Panc1 (cell line): ENCODE results near the gene KLK5. TPM values are rescaled to one million over a fixed set of nuclear protein-coding genes. Genes with fewer than 3 reads are reported as not detected.

Experiments used
- ATAC-seq: fragments of 200-7000 bp; cut with Tn5 transposase; 2 replicates; pipeline ENCODE4 v1.9.1; 2020; ENCODE audit warnings: mild to moderate bottlenecking, moderate library complexity
- BruUV-seq: library from RNA; stranded (reverse); fragments of 400-500 nt; replicated peaks from 2 replicates; lab custom pipeline; 2021; lab: Mats Ljungman, UMichigan
- CTCF ChIA-PET: fragments of 300-600 bp; sonication (Branson Sonifier 250); formaldehyde crosslinking; loops from one replicate; lab custom pipeline; 2022; ENCODE audit warnings: antibody characterized with exemption; lab: Charles Lee
- POLR2A ChIA-PET: fragments of 300-600 bp; sonication (Branson Sonifier 250); formaldehyde crosslinking; loops from one replicate; lab custom pipeline; 2022; ENCODE audit warnings: antibody characterized with exemption; lab: Charles Lee
- DNase-seq: peaks from one replicate; pipeline ENCODE4 v3.0.0-alpha.2; 2010; ENCODE audit warnings: low read depth, low spot score
- H3K27ac ChIP-seq: 2 replicates; pipeline ENCODE4 v1.5.1; 2011; ENCODE audit warnings: mild to moderate bottlenecking, low read length, inconsistent platforms
- H3K27me3 ChIP-seq: fragments of 200-500 bp; sonication (Bioruptor generic); 2 replicates; pipeline ENCODE4 v1.6.0; 2014; ENCODE audit warnings: low read length, inconsistent platforms; ENCODE audit not compliant: control insufficient read depth, insufficient read depth
- H3K36me3 ChIP-seq: fragments of 200-500 bp; sonication (Bioruptor generic); 2 replicates; pipeline ENCODE4 v1.5.1; 2014; ENCODE audit warnings: inconsistent platforms, mild to moderate bottlenecking, low read length, moderate library complexity; ENCODE audit not compliant: control insufficient read depth, insufficient read depth
- H3K4me1 ChIP-seq: 2 replicates; pipeline ENCODE4 v1.5.1; 2011; ENCODE audit warnings: inconsistent platforms, mild to moderate bottlenecking, low read length, moderate library complexity; ENCODE audit not compliant: control insufficient read depth, insufficient read depth
- H3K4me3 ChIP-seq, 2 experiments: 2 replicates each; pipeline ENCODE4 v1.5.1; 2011 to 2012; ENCODE audit warnings: low read depth in 2 of 2, low read length in 2 of 2, mild to moderate bottlenecking in 2 of 2, inconsistent platforms in 1 of 2, moderate library complexity in 1 of 2
- H3K9me3 ChIP-seq: fragments of 200-500 bp; sonication (Bioruptor generic); 2 replicates; pipeline ENCODE4 v1.5.1; 2014; ENCODE audit warnings: low read depth, mild to moderate bottlenecking, inconsistent platforms, low read length, moderate library complexity; ENCODE audit not compliant: control insufficient read depth, insufficient read depth
- POLR2AphosphoS5 ChIP-seq: IDR thresholded peaks from 2 replicates; pipeline ENCODE4 v1.6.1; 2012; ENCODE audit warnings: mild to moderate bottlenecking, low read depth, low read length, moderate library complexity
- REST ChIP-seq, 2 experiments: IDR thresholded peaks; 2 replicates each; pipeline ENCODE4 v1.6.1; 2011 to 2012; ENCODE audit warnings: low read depth in 2 of 2, control low read depth in 1 of 2, low read length in 1 of 2, mild to moderate bottlenecking in 1 of 2, moderate library complexity in 1 of 2; ENCODE audit not compliant: insufficient read depth in 1 of 2
- SIN3A ChIP-seq: IDR thresholded peaks from 2 replicates; pipeline ENCODE4 v1.6.1; 2012; ENCODE audit warnings: low read depth, mild to moderate bottlenecking, low read length, moderate library complexity, borderline replicate concordance; ENCODE audit not compliant: insufficient read depth
- TCF7L2 ChIP-seq: IDR thresholded peaks from 2 replicates; pipeline ENCODE4 v1.6.1; 2011; ENCODE audit warnings: mild to moderate bottlenecking, low read depth, low read length, inconsistent platforms
- in situ Hi-C: cut with HindIII; loops from 2 replicates; pipeline ENCODE4 v1.10.0; 2016; ENCODE audit warnings: low sequenced_read_pairs, low pct_unique_long_range_greater_than_20kb
- intact Hi-C: fragments of 100-400 bp; cut with micrococcal nuclease; formaldehyde crosslinking; loops from one replicate; pipeline ENCODE4 v1.10.0; 2022; ENCODE audit not compliant: unreplicated experiment
- total RNA-seq: library from RNA; stranded (reverse); gene quantifications from one replicate; pipeline ENCODE4 v1.2.1, GENCODE V29; 2021; ENCODE audit not compliant: unreplicated experiment
- TF ChIP-seq, protein P1 (sequence below): fragments of 450-650 bp; IDR thresholded peaks from 2 replicates; pipeline ENCODE4 v1.5.1; 2017; ENCODE audit warnings: mild to moderate bottlenecking

The KLK5 gene
- total RNA-seq, 1 experiment from 2014 or later: not detected

DNA sequence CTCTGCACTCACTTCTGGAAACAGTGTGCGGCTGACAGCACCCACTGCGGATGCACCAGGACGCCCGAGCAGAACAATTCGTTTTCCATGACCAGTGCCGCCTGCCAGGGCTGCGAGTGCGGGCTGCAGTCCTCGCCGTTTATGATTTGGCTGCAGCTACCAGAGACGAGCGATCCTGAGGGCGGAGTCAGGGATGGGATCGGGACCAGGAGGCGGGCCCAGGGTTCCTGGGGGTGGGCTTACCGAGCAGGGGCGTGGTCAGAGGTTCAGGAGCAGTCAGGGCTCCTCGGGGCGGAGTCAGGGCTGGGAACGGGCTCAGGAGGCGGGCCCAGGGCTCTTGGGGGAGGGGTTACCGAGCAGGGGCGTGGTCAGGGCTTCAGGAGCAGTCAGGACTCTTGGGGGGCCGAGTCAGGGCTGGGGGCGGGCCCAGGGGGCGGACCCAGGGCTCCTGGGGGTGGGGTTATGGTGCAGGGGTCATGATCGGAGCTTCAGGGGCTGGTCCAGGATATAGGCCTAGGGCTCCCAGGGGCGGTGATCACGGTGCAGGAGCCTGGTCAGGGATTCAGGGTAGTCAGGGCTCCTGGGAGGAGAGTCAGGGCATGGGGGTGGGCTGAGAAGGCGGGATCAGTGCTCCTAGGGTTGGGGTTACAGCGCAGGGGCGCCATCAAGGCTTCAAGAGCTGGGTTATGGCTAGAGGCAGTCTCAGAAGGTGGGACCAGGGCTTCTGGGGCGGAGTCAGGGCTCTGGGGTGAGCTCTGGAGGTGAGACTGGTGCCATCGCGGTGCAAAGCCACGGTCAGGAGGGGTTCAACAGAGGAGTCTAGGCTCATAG lies 43.4 kb downstream of the KLK5 start:
- no peak overlapping the region for H3K27ac ChIP-seq
- CTCF ChIA-PET: interaction anchor here (1.2 kb wide), 1 partner anchor 12 kb away, joined by 3 read pairs; no protein-coding TSS in a partner anchor

GRCh38 chr19:50908336-50908735 lies 44.5 kb downstream of the KLK5 start:
- H3K27me3 ChIP-seq: peaks cover 4% of the 10 kb centered on the region; the same call in 1 of the 2 replicates
- no peaks in the 10 kb centered on the region for H3K4me1 ChIP-seq
- H3K9me3 ChIP-seq: no peaks in the 10 kb centered on the region
- BruUV-seq: no TSS peak
- intact Hi-C loops (no loop called here), in situ Hi-C loops (no loop called here)
- no peak overlapping the region for H3K27ac ChIP-seq
- H3K4me3 ChIP-seq: no peak overlapping the region
- no peak for DNase-seq
- ChIA-PET POLR2A (no interaction called here), CTCF (interaction anchor here (1.2 kb wide), 1 partner anchor 14 kb away, joined by 3 read pairs; no protein-coding TSS in a partner anchor)
- TF ChIP-seq TCF7L2 (no peak), REST (IDR thresholded peaks at IDR 0.05; ENCODE audit: insufficient read depth in 1 of 2, low read depth in 2 of 2, low read length in 1 of 2) (no peak), SIN3A (no peak), POLR2AphosphoS5 (no peak)
- TF ChIP-seq, protein P1, sequence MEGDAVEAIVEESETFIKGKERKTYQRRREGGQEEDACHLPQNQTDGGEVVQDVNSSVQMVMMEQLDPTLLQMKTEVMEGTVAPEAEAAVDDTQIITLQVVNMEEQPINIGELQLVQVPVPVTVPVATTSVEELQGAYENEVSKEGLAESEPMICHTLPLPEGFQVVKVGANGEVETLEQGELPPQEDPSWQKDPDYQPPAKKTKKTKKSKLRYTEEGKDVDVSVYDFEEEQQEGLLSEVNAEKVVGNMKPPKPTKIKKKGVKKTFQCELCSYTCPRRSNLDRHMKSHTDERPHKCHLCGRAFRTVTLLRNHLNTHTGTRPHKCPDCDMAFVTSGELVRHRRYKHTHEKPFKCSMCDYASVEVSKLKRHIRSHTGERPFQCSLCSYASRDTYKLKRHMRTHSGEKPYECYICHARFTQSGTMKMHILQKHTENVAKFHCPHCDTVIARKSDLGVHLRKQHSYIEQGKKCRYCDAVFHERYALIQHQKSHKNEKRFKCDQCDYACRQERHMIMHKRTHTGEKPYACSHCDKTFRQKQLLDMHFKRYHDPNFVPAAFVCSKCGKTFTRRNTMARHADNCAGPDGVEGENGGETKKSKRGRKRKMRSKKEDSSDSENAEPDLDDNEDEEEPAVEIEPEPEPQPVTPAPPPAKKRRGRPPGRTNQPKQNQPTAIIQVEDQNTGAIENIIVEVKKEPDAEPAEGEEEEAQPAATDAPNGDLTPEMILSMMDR: no peak
- H3K36me3 ChIP-seq: no peaks in the 10 kb centered on the region
- ATAC-seq: no peak

More for the DNA sequence above, 43.4 kb downstream of the KLK5 start:
- TF ChIP-seq, protein P1: no peak
- TF ChIP-seq REST (IDR thresholded peaks at IDR 0.05; ENCODE audit: insufficient read depth in 1 of 2, low read depth in 2 of 2, low read length in 1 of 2): no peak
- no peak for TF ChIP-seq TCF7L2
- Histone ChIP-seq H3K36me3 (no peaks in the 10 kb centered on the region), H3K4me3 (peak overlapping the region in 1 of 2 experiments; percentile 24; a peak in 1 of 4 replicates), H3K9me3 (no peaks in the 10 kb centered on the region), H3K27me3 (peaks cover 4% of the 10 kb centered on the region; the same call in 1 of the 2 replicates), H3K4me1 (no peaks in the 10 kb centered on the region)
- BruUV-seq: no TSS peak
- POLR2A ChIA-PET: interaction anchor here (0.6 kb wide), 1 partner anchor 19 kb away, joined by 12 read pairs; no protein-coding TSS in a partner anchor
- ATAC-seq (peak; percentile 86), DNase-seq (no peak)
- intact Hi-C loops (no loop called here), in situ Hi-C loops (no loop called here)
